ENCODE data around the gene CDH24.

DNA sequence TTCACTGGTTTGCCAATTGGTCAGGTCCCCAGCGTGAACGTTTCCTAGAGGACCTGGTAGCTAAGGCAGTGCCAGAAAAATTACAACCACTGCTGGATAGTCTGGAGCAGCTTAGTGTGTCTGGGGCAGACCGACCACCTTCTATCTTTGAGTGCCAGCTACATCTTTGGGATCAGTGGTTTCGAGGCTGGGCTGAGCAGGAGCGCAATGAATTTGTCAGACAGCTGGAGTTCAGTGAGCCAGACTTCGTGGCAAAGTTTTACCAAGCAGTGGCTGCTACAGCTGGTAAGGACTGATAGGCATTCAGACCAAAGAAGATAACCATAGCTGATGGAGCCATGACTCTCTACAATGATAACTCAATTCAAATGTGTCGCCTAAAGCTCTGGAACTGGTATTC is 40.5 kb upstream of the CDH24 start:
- TF ChIP-seq, protein P1, sequence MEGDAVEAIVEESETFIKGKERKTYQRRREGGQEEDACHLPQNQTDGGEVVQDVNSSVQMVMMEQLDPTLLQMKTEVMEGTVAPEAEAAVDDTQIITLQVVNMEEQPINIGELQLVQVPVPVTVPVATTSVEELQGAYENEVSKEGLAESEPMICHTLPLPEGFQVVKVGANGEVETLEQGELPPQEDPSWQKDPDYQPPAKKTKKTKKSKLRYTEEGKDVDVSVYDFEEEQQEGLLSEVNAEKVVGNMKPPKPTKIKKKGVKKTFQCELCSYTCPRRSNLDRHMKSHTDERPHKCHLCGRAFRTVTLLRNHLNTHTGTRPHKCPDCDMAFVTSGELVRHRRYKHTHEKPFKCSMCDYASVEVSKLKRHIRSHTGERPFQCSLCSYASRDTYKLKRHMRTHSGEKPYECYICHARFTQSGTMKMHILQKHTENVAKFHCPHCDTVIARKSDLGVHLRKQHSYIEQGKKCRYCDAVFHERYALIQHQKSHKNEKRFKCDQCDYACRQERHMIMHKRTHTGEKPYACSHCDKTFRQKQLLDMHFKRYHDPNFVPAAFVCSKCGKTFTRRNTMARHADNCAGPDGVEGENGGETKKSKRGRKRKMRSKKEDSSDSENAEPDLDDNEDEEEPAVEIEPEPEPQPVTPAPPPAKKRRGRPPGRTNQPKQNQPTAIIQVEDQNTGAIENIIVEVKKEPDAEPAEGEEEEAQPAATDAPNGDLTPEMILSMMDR (IDR thresholded peaks at IDR 0.05) = no peak
- no peak for TF ChIP-seq POLR2A (IDR thresholded peaks at IDR 0.05)

Data from right lobe of liver (tissue), 4 donors.